Measurements from ENCODE around the gene TRPM3. TPM values are rescaled to one million over a fixed set of nuclear protein-coding genes. Genes with fewer than 3 reads are reported as not detected.

Gene TRPM3
- total and polyA plus RNA-seq, 9 of the 15 experiments (the other 6 are each of a cell fraction or from before 2014, with no cell fraction given): 0.04 TPM; not detected in 8

DNA sequence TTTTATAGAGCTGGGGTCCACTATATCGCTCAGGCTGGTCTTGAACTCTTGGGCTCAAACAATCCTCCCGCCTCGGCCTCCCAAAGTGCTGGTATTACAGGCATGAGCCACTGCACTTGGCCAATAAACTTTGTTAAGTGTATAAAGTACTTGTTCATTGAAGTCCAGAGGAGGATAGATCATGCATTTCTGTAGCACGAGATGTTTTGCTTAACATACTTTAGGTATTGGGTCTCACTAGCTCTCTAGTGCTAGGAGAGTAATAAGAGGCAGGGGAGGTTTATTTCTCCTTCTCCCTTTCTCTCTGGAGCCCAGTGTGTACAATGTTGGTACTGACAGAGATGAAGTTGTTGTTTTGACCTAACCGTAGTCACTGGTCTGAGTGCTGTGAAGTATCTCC, 581.4 kb downstream of the TRPM3 start:
- CTCF ChIA-PET (ENCODE audit: low intra/inter-chr PET ratio): no interaction called here
- TF ChIP-seq FOXK1 (CRISPR knock-in tag; IDR thresholded peaks at IDR 0.05; ENCODE audit: borderline replicate concordance): no peak
- intact Hi-C loops (cut with micrococcal nuclease): no loop called here

GRCh38 chr9:70539526-70539925, 581.9 kb downstream of the TRPM3 start:
- WGBS (ENCODE audit: insufficient coverage, low coverage, missing lambda C conversion rate): 0% methylated on average over 1 of the region's 1 CpG
- no peak overlapping the region for H3K4me2 ChIP-seq (ENCODE audit: insufficient read depth, low read length)
- no peak overlapping the region for H2AFZ ChIP-seq (ENCODE audit: low read depth, low read length)
- H3K27me3 ChIP-seq (ENCODE audit: control insufficient read depth in 2 of 2, insufficient read depth in 2 of 2, low read length in 2 of 2): peaks cover 0 to 18% of the 10 kb centered on the region in 2 experiments; a peak in 2 of 5 replicates
- CTCF ChIA-PET (ENCODE audit: low intra/inter-chr PET ratio): no interaction called here
- in situ Hi-C loops (cut with MboI) (no loop called here), intact Hi-C loops (cut with micrococcal nuclease) (no loop called here)
- H3K9ac ChIP-seq (ENCODE audit: insufficient read depth in 1 of 2, low read depth in 2 of 2, low read length in 2 of 2): no peak overlapping the region
- peaks cover 0 to 4% of the 10 kb centered on the region in 2 experiments; a peak in 2 of 5 replicates for H3K4me1 ChIP-seq (replicated peaks in 1 of 2; ENCODE audit: control insufficient read depth in 2 of 2, insufficient read depth in 2 of 2, low read length in 2 of 2)
- no peak overlapping the region for H3K4me3 ChIP-seq
- H3K79me2 ChIP-seq (ENCODE audit: control insufficient read depth, insufficient read depth, low read length): no peaks in the 10 kb centered on the region
- H3K27ac ChIP-seq (ENCODE audit: extremely low read depth, low read depth, low read length): no peak overlapping the region
- H3K9me3 ChIP-seq (replicated peaks; ENCODE audit: control insufficient read depth, insufficient read depth, low read depth, low read length): no peaks in the 10 kb centered on the region
- no peaks in the 10 kb centered on the region for H3K9me1 ChIP-seq (ENCODE audit: control insufficient read depth, insufficient read depth, low read length)
- no TSS peak for BruUV-seq (replicated peaks)
- ATAC-seq (no peak), FAIRE-seq (no peak), DNase-seq (ENCODE audit: extremely low read depth in 1 of 4, low spot score in 3 of 4) (no peak)
- POLR2A ChIA-PET: interaction anchor here (1.2 kb wide), 1 partner anchor 10 kb away, joined by 3 read pairs; no protein-coding TSS in a partner anchor
- H3K36me3 ChIP-seq (ENCODE audit: control insufficient read depth, insufficient read depth, low read length): no peaks in the 10 kb centered on the region
- H4K20me1 ChIP-seq (replicated peaks; ENCODE audit: control insufficient read depth, insufficient read depth, low read length): no peaks in the 10 kb centered on the region
- TF ChIP-seq ZNF512 (tag; IDR thresholded peaks at IDR 0.05) (no peak), KAT7 (CRISPR knock-in tag; IDR thresholded peaks at IDR 0.05; ENCODE audit: borderline replicate concordance) (no peak), PTRF (tag; IDR thresholded peaks at IDR 0.05) (no peak), ZNF316 (IDR thresholded peaks at IDR 0.05) (no peak), CBFA2T2 (conservative IDR thresholded peaks at IDR 0.05) (no peak)

More for the DNA sequence above, 581.4 kb downstream of the TRPM3 start:
- no peaks in the 10 kb centered on the region for H3K9me3 ChIP-seq (replicated peaks; ENCODE audit: control insufficient read depth, insufficient read depth, low read depth, low read length)
- H3K9ac ChIP-seq (ENCODE audit: insufficient read depth in 1 of 2, low read depth in 2 of 2, low read length in 2 of 2): no peak overlapping the region
- POLR2A ChIA-PET: no interaction called here
- ATAC-seq: no peak
- WGBS (ENCODE audit: insufficient coverage, low coverage, missing lambda C conversion rate): 21% methylated on average over 5 of the region's 5 CpGs
- H2AFZ ChIP-seq (ENCODE audit: low read depth, low read length): no peak overlapping the region
- BruUV-seq (replicated peaks): no TSS peak
- H3K4me2 ChIP-seq (ENCODE audit: insufficient read depth, low read length): no peak overlapping the region
- H3K4me1 ChIP-seq (replicated peaks in 1 of 2; ENCODE audit: control insufficient read depth in 2 of 2, insufficient read depth in 2 of 2, low read length in 2 of 2): peaks cover 0 to 4% of the 10 kb centered on the region in 2 experiments; a peak in 2 of 5 replicates
- peaks cover 0 to 18% of the 10 kb centered on the region in 2 experiments; a peak in 2 of 5 replicates for H3K27me3 ChIP-seq (ENCODE audit: control insufficient read depth in 2 of 2, insufficient read depth in 2 of 2, low read length in 2 of 2)
- H3K4me3 ChIP-seq: no peak overlapping the region
- H3K9me1 ChIP-seq (ENCODE audit: control insufficient read depth, insufficient read depth, low read length): no peaks in the 10 kb centered on the region
- in situ Hi-C loops (cut with MboI): no loop called here
- no peak for FAIRE-seq
- no peaks in the 10 kb centered on the region for H3K36me3 ChIP-seq (ENCODE audit: control insufficient read depth, insufficient read depth, low read length)
- no peaks in the 10 kb centered on the region for H3K79me2 ChIP-seq (ENCODE audit: control insufficient read depth, insufficient read depth, low read length)
- H3K27ac ChIP-seq (ENCODE audit: extremely low read depth, low read depth, low read length): no peak overlapping the region
- DNase-seq (ENCODE audit: extremely low read depth in 1 of 4, low spot score in 3 of 4): no peak
- H4K20me1 ChIP-seq (replicated peaks; ENCODE audit: control insufficient read depth, insufficient read depth, low read length): no peaks in the 10 kb centered on the region

Measured in K562 (cell line).